HL-60 (cell line): Measurements from ENCODE around the gene KLF6.

Experiments
- CTCF ChIP-seq: IDR thresholded peaks from one replicate; pipeline ENCODE4 v1.5.1; 2011; ENCODE audit warnings: low read length, control low read depth, inconsistent platforms; ENCODE audit not compliant: insufficient read depth
- POLR2AphosphoS5 ChIP-seq: IDR thresholded peaks from 2 replicates; pipeline ENCODE4 v1.6.1; 2012; ENCODE audit warnings: low read depth
- TF ChIP-seq, protein P1 (sequence below): IDR thresholded peaks from 2 replicates; pipeline ENCODE4 v1.6.1; 2012; ENCODE audit warnings: low read depth; ENCODE audit not compliant: insufficient replicate concordance

DNA sequence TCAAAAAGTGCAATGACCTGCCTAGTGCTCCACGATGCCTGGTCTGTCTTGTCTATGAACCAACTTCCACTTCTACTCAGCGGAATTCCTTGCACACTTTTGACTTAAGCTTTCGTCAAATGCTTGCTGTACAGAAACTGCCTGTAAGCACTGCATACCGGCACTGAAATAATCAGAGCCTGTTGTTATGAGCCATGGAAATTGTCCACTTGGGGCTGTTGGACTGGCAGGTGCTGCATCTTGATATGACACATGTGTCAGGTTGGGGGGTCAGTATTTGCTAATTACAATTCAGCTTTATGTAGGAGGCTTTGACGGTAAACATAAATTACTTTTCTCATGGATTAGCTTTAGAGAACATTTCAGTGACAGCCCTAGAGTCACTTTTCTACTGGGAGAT is 32.0 kb upstream of the KLF6 start:
- TF ChIP-seq CTCF (no peak), POLR2AphosphoS5 (no peak)
- TF ChIP-seq, protein P1, sequence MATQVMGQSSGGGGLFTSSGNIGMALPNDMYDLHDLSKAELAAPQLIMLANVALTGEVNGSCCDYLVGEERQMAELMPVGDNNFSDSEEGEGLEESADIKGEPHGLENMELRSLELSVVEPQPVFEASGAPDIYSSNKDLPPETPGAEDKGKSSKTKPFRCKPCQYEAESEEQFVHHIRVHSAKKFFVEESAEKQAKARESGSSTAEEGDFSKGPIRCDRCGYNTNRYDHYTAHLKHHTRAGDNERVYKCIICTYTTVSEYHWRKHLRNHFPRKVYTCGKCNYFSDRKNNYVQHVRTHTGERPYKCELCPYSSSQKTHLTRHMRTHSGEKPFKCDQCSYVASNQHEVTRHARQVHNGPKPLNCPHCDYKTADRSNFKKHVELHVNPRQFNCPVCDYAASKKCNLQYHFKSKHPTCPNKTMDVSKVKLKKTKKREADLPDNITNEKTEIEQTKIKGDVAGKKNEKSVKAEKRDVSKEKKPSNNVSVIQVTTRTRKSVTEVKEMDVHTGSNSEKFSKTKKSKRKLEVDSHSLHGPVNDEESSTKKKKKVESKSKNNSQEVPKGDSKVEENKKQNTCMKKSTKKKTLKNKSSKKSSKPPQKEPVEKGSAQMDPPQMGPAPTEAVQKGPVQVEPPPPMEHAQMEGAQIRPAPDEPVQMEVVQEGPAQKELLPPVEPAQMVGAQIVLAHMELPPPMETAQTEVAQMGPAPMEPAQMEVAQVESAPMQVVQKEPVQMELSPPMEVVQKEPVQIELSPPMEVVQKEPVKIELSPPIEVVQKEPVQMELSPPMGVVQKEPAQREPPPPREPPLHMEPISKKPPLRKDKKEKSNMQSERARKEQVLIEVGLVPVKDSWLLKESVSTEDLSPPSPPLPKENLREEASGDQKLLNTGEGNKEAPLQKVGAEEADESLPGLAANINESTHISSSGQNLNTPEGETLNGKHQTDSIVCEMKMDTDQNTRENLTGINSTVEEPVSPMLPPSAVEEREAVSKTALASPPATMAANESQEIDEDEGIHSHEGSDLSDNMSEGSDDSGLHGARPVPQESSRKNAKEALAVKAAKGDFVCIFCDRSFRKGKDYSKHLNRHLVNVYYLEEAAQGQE: no peak
